Left kidney (tissue), 2 donors: ENCODE results near the gene HEATR5A. TPM values are rescaled to one million over a fixed set of nuclear protein-coding genes. Genes with fewer than 3 reads are reported as not detected.
"Not testable (repeated sequence)": the region's sequence is repeated elsewhere in the genome, so short reads cannot be mapped to it uniquely, and the experiment has no call there.

Experiments
- DNase-seq: peaks from one replicate; pipeline ENCODE4 v3.0.0-alpha.2; 2013
- polyA plus RNA-seq: library from polyadenylated mRNA; unstranded; fragments of 120-200 nt; gene quantifications from one replicate; pipeline ENCODE4 v1.2.1, GENCODE V29; 2013; ENCODE audit not compliant: insufficient read length

HEATR5A gene
- polyA plus RNA-seq, 1 donor: 19.9 TPM

DNA sequence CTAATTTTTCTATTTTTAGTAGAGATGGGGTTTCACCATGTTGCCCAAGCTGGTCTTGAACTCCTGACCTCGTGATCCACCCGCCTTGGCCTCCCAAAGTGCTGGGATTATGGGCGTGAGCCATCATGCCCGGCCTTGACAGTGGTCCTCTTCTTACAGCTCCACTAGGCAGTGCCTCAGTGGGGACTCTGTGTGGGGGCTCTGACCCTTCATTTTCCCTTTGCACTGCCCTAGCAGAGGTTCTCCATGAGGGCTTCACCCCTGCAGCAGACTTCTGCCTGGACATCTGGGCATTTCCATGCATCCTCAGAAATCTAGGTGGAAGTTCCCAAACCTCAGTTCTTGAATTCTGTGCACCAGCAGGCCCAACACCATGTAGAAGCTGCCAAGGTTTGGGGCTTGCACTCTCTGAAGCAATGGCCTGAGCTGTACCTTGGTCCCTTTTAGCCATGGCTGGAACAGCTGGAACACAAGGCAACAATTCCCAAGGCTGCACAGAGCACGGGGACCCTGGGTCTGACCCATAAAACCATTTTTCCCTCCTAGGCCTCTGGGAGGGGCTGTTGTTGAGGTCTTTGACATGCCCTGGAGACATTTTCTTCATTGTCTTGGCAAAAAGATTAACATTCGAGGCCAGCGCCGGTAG is 90.4 kb downstream of the HEATR5A start:
- DNase-seq: not testable (repeated sequence)

DNA sequence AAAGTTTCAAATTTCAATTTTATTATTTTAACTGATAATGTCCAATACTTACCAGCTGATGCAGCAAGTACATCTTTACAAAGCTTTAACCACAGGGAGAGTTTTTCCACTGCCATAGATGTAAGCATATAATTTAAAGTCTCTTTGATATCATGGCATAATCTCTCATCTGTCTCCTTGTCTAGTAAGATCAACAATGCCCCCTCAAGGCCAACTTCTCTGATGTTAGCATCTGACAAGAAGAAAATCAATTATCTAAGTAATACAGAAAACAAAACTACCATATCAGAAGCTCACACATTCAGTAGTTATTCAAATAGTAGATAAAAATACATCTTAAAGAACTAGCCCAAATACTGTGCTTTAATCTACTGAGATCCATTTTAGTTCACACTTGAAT is 94.2 kb downstream of the HEATR5A start:
- no peak for DNase-seq

DNA sequence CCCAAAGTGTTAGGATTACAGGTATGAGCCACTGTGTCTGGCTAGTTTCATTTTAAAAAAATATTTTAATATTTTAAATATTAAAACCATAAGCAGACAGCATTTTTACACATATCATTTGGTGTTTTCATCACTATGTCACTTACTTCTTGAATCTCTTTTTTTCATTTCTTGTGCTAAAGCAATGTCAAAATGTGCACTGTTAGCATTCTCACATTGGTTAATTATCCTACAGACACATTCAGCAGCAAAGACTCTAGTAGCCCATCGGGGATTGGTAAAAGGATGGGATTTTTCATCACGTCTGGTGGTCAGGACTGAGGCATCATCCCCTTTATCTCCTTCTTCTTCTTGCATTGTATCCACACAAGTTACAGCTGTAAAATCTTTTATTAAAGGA is 96.9 kb downstream of the HEATR5A start:
- no peak for DNase-seq

GRCh38 chr14:31320922-31321766 is 99.2 kb downstream of the HEATR5A start:
- DNase-seq: no peak

- DNase-seq: no peak
These were observed 100.1 kb downstream of the HEATR5A start for GRCh38 chr14:31320216-31320615.

DNA sequence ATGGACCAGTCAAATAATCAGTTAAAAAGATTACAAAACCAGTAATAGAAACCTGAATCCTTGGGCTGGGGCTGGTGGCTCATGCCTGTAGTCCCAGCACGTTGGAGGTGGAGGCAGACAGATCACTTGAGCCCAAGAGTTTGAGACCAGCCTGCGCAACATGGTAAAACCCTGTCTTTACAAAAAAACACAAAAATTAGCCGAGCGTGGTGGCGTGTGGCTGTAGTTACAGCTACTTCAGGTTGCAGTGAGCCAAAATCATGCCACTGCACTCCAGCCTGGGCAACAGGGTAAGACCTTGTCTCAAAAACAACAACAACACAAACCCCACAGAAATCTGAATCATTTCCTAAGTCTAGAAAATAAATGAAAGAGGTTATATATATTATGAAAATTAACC is 100.6 kb downstream of the HEATR5A start:
- no peak for DNase-seq

DNA sequence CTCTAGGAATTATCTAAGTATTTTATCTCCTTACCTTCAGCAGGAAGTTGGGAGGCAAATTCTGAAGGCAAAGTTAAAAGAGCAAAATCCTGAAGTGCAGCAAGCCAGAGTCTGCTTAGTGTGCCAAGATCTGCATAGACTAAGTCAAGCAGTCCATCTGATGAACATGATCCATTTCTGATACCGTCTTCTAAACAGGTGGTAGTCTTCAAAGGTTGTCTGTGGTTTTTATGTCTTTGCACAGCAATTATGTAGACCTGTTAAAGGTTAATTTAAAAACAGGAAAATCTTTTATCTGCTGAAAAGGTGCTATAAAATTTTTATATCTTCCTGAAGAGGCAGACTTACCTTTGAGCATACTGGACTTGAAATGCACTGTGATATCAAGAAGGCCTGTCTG is 107.4 kb downstream of the HEATR5A start:
- no peak for DNase-seq

- not testable (repeated sequence) for DNase-seq
These were observed 108.0 kb downstream of the HEATR5A start for GRCh38 chr14:31312370-31312769.

DNA sequence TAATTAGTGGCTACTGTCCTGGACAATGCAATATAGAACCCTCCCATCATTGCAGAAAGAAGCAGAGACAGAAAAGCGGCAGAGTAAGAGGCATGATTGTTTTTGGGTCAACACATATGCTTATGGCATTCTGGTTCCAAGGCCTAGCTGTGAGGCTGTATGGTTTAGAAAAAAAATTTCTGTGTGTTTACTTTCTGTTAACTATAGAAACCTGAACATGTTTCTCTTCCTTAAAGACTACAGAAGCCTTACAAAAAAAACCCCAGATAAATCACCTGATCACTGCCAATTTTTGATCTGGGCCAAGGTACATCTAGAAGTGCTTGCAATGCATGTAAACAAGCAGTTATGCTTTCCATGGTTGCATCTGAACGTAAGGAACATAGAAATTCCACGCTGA is 112.7 kb downstream of the HEATR5A start:
- no peak for DNase-seq

DNA sequence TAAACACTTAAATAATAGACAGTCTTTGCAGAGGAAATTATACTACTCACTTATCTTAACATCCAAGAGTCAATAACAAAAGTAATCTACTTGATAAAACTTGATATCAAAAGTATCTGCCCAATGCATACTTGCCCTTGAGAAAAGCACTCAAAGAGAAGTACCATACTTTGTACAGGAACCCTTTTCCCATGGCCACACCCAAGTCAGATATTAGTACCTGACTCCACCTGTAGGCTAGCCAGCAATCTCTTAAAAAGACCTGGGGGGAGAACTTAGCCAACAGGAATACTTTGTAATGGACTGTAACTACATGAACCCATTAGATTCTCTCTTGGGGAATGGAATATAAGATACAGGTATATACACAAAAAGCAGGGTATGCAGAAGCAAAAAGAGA is 113.2 kb downstream of the HEATR5A start:
- no peak for DNase-seq

DNA sequence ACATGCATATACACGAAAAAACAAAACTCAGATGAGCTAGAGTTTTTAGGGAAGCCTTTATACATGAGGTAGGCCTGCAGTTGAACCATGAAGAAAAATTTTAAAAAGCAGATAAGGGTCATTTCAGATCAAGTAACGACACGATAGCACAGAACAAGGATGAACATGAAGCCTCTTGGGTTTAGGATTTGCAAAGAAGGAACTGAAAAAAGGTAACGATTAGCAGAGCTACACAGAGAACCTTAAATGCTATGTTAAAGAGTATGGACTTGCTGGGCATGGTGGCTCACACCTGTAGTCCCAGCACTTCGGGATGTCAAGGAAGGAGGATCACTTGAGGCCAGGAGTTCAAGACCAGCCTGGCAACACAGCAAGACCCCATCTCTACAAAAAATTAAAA is 116.7 kb downstream of the HEATR5A start:
- no peak for DNase-seq

DNA sequence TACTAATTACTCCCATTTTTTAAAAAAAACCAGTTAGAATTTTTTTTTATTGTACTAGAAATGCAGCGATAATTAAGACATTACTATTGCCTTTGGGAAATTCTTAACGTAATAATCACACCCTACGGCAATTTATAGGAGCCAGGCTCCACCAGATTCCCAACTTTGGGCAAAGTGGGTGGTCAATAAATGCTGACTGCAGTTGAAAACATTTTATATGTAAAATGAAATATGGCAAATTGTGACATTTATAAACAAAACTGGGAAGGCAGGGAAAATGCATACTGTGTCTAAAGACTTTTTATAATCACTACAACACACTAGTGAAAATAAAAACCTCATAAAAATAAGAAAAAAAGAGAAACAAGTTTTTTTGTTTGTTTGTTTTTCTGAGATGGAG is 119.5 kb downstream of the HEATR5A start:
- no peak for DNase-seq

GRCh38 chr14:31300296-31300695 is 120.1 kb downstream of the HEATR5A start:
- no peak for DNase-seq

GRCh38 chr14:31297701-31298344 is 122.5 kb downstream of the HEATR5A start:
- DNase-seq: no peak

DNA sequence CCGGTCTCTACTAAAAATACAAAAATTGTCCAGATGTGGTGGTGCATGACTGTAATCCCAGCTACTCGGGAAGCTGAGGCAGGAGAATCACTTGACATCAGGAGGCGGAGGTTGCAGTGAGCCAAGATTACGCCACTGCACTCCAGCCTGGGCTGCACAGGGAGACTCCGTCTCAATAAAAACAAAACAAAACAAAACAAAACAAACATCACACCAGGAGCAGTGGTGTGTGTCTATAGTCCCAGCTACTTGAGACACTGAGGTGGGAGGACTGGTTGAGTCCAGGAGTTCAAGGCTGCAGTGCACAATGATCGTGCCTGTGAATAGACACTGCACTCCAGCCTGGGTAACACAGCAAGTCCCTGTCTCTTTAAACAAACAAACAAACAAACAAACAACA is 123.2 kb downstream of the HEATR5A start:
- no peak for DNase-seq

GRCh38 chr14:31294746-31295405 is 125.5 kb downstream of the HEATR5A start:
- no peak for DNase-seq

DNA sequence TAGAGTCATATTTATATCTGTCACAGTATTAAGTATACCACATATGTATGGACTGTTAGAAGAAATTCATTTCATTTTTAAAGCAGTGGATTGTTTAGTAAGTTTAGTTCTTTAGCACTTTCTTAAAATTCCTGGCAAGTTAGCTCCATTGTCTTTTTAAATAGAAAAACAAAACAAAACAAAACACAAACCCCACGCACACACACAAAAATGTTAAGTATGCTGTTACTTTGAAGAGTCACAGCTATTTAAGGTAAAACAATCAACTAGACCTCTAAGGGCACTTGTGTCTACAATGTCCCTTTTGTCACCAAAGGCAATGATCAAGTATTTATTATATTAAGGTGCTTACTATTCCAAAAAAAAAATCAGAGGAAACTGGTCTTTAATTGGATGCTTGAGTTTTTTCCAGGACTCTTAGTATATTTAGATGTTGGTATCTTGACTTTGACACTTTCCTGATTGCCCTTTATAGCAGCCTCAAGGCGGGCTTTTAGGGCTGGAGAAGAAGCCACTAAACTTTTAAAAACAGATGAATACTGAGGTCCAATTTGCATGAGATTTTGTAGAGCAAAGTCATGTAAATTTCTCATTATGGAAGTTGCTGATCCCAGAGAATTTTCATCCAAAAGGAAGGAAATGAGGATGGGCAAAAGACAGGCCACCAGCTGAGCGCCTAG is 127.3 kb downstream of the HEATR5A start:
- DNase-seq: no peak

DNA sequence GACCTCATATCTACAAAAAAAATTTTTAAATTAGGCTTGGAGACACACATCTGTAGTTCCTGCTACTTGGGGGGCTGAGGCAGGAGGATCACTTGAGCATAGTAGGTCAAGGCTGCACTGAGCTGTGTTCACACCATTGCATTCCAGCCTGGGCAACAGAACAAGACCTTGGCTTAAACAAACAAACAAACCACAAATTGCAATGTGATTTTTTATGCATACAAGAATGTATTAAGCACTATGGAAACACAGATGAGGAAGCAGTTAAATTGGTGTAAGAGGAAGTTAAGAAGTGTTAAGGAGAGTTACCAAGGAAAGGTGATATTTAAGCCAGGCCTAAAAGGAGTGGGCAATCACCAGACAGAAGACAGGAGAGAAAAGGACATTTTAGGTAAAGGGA is 129.1 kb downstream of the HEATR5A start:
- DNase-seq: no peak

DNA sequence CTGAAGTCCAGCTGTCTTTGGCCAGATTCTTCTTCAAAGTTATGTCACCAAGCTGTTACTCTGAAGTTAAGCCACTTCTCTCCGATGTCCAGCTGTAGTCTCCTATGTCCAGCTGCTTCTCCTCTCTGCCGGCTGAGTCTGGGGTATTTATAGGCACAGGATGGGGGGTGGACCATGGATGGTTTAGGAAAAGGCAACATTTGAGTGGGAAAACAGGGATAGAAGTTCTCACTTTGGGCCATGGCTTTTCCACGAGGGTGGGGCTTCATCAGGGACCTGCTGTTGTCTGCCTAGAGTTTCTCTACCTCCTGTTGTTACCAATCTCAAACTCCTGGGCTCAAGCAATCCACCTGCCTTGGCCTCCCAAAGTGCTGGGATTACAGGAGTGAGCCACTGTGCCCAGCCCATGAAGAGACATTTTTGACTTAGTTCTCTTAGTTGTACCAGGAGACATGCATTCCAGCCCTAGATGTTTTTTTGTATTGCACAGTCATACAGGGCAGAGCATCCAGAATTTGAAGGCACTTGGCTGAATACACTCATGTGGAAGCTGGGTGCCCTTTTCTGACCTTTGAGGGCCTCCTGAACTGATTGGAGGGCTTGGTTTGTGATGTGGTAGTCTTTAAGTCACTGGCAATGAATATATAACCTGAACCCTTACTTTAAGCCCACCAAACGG is 132.9 kb downstream of the HEATR5A start:
- no peak for DNase-seq

GRCh38 chr14:31286456-31287293 is 133.7 kb downstream of the HEATR5A start:
- no peak for DNase-seq
